BLaER1 treated with 17β-estradiol and CSF1 and Interleukin-3, amounts not matched to agents 10 nM and 100 nM (cell line): ENCODE results near the gene RAB23.

Experiments used
- H3K27ac ChIP-seq, 11 experiments: shearing (Covaris generic); formaldehyde crosslinking; 2 replicates each; pipeline ENCODE4 v1.8.1; 2022
- H3K27me3 ChIP-seq, 11 experiments: shearing (Covaris generic); formaldehyde crosslinking; 2 replicates each; pipeline ENCODE4 v1.8.1; 2022
- H3K36me3 ChIP-seq, 11 experiments: shearing (Covaris generic); formaldehyde crosslinking; 2 replicates each; pipeline ENCODE4 v1.8.1; 2022
- H3K4me1 ChIP-seq, 10 experiments: shearing (Covaris generic); formaldehyde crosslinking; 2 replicates each; pipeline ENCODE4 v1.8.1; 2022
- H3K4me2 ChIP-seq, 11 experiments: shearing (Covaris generic); formaldehyde crosslinking; 2 replicates each; pipeline ENCODE4 v1.8.1; 2022
- H3K4me3 ChIP-seq, 10 experiments: shearing (Covaris generic); formaldehyde crosslinking; 2 replicates each; pipeline ENCODE4 v1.8.1; 2022
- H3K9ac ChIP-seq, 11 experiments: shearing (Covaris generic); formaldehyde crosslinking; 2 replicates each; pipeline ENCODE4 v1.8.1; 2022
- H3K9me3 ChIP-seq, 11 experiments: shearing (Covaris generic); formaldehyde crosslinking; replicated peaks in 1 of 11; 2 replicates each; pipeline ENCODE4 v1.8.1; 2022
- H4K20me1 ChIP-seq, 11 experiments: shearing (Covaris generic); formaldehyde crosslinking; 2 replicates each; pipeline ENCODE4 v1.8.1; 2022
- Cebpa-rat ChIP-seq, 11 experiments: shearing (Covaris generic); IDR thresholded peaks; 2 replicates each; pipeline ENCODE4 v1.8.1; 2022

RAB23 gene

DNA sequence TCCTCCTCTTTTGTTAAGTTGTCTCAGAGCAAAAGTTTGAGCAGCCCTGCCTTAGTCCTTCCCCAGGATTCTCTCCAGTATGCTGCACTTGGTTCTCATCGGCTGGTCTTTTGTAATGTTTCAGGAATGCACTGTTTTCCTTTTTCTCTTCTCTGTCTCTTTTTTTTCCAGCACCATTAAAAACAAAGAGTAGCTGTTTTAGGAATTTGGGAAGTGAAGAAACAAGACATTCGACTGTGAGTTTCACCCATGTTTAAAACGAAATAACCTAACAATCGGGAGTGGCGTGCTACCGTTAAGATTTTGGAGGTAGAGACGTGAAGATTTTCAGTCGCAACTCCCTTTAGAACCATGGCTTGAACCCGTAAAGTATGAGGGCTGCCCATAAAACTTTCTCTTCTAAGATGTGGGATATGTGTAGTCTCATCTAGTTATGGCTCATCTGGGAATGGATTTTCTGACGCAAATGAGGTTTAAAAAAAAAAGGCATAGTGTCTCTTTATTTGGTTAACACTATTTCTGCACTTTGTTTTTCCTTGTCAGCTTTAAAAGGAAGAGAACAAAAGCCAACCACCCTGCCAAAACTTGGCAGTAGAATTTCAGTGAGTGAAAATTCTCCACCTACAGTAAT, 35.9 kb upstream of the RAB23 start:
- Histone ChIP-seq H4K20me1 (no peaks in the 10 kb centered on the region), H3K9ac (no peak overlapping the region), H3K36me3 (no peaks in the 10 kb centered on the region), H3K4me2 (no peak overlapping the region), H3K4me1 (no peaks in the 10 kb centered on the region), H3K4me3 (no peak overlapping the region), H3K27ac (no peak overlapping the region), H3K27me3 (no peaks in the 10 kb centered on the region), H3K9me3 (no peaks in the 10 kb centered on the region)
- TF ChIP-seq Cebpa-rat (IDR thresholded peaks at IDR 0.05), result no peak

DNA sequence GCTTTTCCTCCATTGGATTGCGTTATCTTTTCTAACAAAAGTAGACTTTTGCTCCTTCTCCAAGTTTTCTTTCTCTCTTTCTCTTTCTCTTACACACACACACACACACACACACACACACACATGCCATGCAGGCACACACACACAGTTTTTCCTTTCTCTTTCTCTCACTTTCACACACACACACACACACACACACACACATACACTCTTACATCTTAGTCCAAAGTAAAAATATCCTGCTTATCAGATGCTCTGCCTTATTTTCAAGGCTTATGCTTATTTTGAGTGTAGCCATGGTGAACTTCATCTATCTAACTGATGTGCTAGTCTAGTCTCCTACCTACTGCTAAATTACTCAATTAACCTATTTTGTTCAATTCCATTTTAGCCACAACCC, 34.4 kb upstream of the RAB23 start:
- no peak overlapping the region for H3K27ac ChIP-seq
- no peaks in the 10 kb centered on the region for H3K4me1 ChIP-seq
- no peak overlapping the region for H3K4me2 ChIP-seq
- no peaks in the 10 kb centered on the region for H4K20me1 ChIP-seq
- no peaks in the 10 kb centered on the region for H3K36me3 ChIP-seq
- no peak for TF ChIP-seq Cebpa-rat (IDR thresholded peaks at IDR 0.05)
- no peaks in the 10 kb centered on the region for H3K27me3 ChIP-seq
- H3K9ac ChIP-seq, result no peak overlapping the region
- no peaks in the 10 kb centered on the region for H3K9me3 ChIP-seq
- H3K4me3 ChIP-seq, result no peak overlapping the region

DNA sequence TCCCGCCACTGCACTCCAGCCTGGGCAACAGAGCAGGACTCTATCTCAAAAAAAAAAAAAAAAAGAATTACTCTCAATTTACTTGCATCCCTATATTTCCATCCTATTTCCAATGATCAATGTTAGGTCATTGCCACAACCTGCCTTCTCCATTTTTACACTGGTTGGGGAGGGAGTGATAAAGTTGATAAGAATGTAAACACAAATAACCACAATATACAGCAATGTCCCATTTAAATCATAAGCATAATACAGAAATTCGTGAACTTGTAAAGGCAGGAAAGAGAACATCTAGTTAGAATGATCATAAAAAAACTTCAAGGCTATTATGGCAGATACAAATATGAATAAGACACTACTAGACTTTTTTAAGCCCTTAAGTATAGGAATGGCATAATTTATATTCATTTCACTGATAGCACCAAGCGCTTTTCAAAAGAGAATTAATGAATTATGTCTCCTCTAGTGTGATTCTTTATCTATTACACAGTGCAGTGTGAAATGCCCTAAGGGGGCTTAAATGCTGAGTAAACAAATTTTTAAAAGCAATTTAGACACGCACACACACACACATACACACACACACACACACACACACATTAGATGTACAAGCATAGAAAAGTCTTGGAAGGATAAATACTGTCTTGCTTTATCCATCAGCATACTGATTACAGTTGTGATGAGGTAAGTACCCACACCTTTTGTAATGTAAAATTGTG, 33.5 kb upstream of the RAB23 start:
- H3K36me3 ChIP-seq, result no peaks in the 10 kb centered on the region
- H3K4me3 ChIP-seq, result no peak overlapping the region
- H3K27ac ChIP-seq, result no peak overlapping the region
- H3K4me1 ChIP-seq, result no peaks in the 10 kb centered on the region
- no peaks in the 10 kb centered on the region for H3K9me3 ChIP-seq
- H3K27me3 ChIP-seq, result no peaks in the 10 kb centered on the region
- no peaks in the 10 kb centered on the region for H4K20me1 ChIP-seq
- no peak overlapping the region for H3K9ac ChIP-seq
- TF ChIP-seq Cebpa-rat (IDR thresholded peaks at IDR 0.05), result no peak
- no peak overlapping the region for H3K4me2 ChIP-seq

DNA sequence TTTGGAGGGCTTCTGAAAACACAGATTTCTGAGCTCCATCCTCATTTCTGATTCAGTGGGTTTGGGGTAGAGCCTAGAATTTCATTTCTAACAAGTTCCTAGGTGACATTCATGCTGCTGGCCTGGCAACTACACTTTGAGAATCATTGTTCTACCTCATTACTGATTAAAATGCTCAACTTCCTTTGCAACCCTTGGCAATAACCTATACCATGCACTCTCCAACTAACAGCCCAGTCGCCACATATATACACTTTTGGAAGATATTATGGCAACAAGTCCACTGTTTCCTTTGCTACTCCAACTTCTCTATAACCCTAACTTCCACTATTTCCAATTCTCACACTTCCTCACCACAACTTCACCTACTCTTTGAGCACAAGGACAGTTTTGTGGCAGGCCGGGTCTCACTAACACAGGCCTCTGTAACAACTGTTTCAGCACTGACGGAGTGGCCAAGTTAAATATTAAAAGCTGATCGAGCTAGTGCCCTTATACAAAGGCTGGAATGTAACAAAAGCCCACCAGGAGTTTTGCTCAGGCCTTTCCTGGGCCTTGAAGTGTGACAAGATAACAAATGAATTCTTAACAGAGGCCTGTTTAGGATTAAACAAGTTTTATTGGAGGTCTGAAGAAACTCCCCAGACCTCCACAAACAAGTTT, 32.1 kb upstream of the RAB23 start:
- no peak for TF ChIP-seq Cebpa-rat (IDR thresholded peaks at IDR 0.05)
- Histone ChIP-seq H3K36me3 (no peaks in the 10 kb centered on the region), H3K27ac (no peak overlapping the region), H4K20me1 (no peaks in the 10 kb centered on the region), H3K9ac (no peak overlapping the region), H3K4me1 (no peaks in the 10 kb centered on the region), H3K4me3 (no peak overlapping the region), H3K27me3 (no peaks in the 10 kb centered on the region), H3K4me2 (no peak overlapping the region), H3K9me3 (no peaks in the 10 kb centered on the region)

DNA sequence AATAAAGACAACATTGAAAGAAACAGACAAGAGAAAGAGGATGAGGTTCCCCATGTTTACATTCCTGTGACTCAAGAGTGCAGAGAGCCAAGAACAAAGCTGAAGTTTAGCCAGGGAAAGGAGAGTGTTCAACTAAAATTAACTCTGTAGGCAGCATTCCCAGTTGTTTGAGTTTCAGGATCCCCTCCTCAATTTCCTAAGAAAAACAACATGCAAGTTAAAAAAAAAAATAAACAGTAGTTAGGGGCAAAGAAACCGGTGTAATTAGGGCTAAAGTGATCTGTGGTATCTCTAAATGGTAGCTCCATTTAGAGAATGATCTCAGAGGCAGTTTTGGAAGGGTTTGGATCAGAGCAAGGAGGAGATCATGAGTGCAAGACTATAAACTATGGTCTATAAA, 30.9 kb upstream of the RAB23 start:
- Histone ChIP-seq H4K20me1 (no peaks in the 10 kb centered on the region), H3K9me3 (0 out of 22 replicates have a peak, but pooled peaks cover 0 to 5% (median 0%) of the 10 kb centered on the region in 11 experiments), H3K36me3 (no peaks in the 10 kb centered on the region), H3K4me1 (no peaks in the 10 kb centered on the region), H3K4me2 (no peak overlapping the region), H3K9ac (no peak overlapping the region), H3K27ac (no peak overlapping the region), H3K4me3 (no peak overlapping the region), H3K27me3 (no peaks in the 10 kb centered on the region)
- TF ChIP-seq Cebpa-rat (IDR thresholded peaks at IDR 0.05), result no peak

DNA sequence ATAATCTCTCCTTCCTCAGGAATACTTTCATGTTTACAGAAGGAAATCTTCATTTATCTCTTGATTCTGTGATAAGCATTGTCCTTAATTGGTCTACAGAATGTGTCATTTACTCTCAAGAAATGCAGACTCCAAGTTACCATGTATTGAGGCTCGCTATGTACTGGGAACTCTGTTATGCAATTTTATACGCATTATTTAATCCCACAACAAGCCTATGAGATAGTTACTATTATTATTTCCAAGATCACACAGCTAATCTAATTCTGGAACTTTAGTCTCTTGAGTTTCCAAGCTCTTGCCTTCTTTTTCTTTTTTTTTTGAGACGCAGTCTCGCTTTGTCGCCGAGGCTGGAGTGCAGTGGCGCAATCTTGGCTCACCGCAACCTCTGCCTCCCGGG, 30.0 kb upstream of the RAB23 start:
- no peak overlapping the region for H3K4me3 ChIP-seq
- H4K20me1 ChIP-seq, result no peaks in the 10 kb centered on the region
- H3K4me2 ChIP-seq, result no peak overlapping the region
- no peaks in the 10 kb centered on the region for H3K27me3 ChIP-seq
- H3K9me3 ChIP-seq, result 0 out of 22 replicates have a peak, but pooled peaks cover 0 to 5% (median 0%) of the 10 kb centered on the region in 11 experiments
- no peak overlapping the region for H3K27ac ChIP-seq
- no peaks in the 10 kb centered on the region for H3K4me1 ChIP-seq
- no peak for TF ChIP-seq Cebpa-rat (IDR thresholded peaks at IDR 0.05)
- no peak overlapping the region for H3K9ac ChIP-seq
- H3K36me3 ChIP-seq, result no peaks in the 10 kb centered on the region

DNA sequence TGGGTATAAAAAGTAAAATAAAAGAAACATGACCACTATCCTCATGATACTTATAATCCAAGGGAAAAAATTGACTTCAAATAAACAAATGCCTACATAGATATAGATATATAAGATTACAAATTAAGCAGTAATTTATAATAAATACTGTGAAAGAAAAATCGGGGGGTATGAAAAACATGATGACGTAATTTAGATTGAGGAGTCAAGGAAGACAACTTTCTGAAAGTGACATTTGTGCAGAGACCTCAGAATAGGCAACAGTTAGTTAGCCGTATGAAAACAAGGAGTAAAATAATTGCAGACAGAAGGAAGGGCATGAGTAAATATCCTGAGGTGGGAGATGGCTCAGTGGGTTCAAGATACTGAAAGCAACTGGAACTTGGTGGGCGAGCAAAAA, 28.2 kb upstream of the RAB23 start:
- H3K4me2 ChIP-seq, result no peak overlapping the region
- H3K9ac ChIP-seq, result no peak overlapping the region
- H4K20me1 ChIP-seq, result no peaks in the 10 kb centered on the region
- no peak overlapping the region for H3K27ac ChIP-seq
- 0 out of 22 replicates have a peak, but pooled peaks cover 0 to 5% (median 0%) of the 10 kb centered on the region in 11 experiments for H3K9me3 ChIP-seq
- TF ChIP-seq Cebpa-rat (IDR thresholded peaks at IDR 0.05), result no peak
- H3K4me3 ChIP-seq, result no peak overlapping the region
- H3K36me3 ChIP-seq, result no peaks in the 10 kb centered on the region
- no peaks in the 10 kb centered on the region for H3K27me3 ChIP-seq
- no peaks in the 10 kb centered on the region for H3K4me1 ChIP-seq

DNA sequence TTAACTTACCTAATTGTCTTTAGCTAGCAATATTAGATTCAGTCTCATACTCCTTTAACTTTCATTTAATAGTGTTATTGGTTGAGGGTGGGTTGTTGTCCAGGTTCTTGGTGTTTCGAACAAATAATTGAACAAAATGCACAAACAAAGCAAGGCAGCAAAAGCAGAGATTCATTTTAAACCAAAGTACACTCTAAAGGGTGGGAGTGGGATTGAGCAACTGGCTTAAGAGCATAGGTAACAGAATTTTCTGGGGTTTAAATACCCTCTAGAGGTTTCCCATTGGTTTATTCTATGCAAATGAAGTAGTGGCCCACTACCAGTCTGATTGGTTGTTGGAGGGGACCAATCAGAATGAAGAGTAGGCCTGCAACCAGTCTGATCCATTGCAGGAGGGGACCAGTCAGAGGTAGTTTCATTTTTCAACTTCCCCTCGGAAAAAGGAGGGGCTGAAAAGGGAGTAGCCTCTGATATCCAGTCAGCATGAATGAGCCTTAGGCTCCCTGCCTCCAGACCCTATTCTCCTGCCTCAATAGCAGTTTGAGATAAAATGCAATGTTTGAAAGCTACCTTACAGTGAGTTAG, 26.3 kb upstream of the RAB23 start:
- Histone ChIP-seq H3K9me3 (peaks cover 0 to 6% (median 0%) of the 10 kb centered on the region in 11 experiments; a peak in 1 of 22 replicates), H3K9ac (no peak overlapping the region), H3K27ac (no peak overlapping the region), H3K4me1 (no peaks in the 10 kb centered on the region), H3K4me3 (no peak overlapping the region), H4K20me1 (no peaks in the 10 kb centered on the region), H3K4me2 (no peak overlapping the region), H3K36me3 (no peaks in the 10 kb centered on the region), H3K27me3 (no peaks in the 10 kb centered on the region)
- no peak for TF ChIP-seq Cebpa-rat (IDR thresholded peaks at IDR 0.05)

GRCh38 chr6:57247603-57248002, 25.5 kb upstream of the RAB23 start:
- Histone ChIP-seq H3K4me3 (no peak overlapping the region), H3K36me3 (no peaks in the 10 kb centered on the region), H3K27me3 (no peaks in the 10 kb centered on the region), H4K20me1 (no peaks in the 10 kb centered on the region), H3K9me3 (peaks cover 0 to 7% (median 0%) of the 10 kb centered on the region in 11 experiments; a peak in 1 of 22 replicates), H3K27ac (no peak overlapping the region), H3K4me1 (no peaks in the 10 kb centered on the region), H3K9ac (no peak overlapping the region), H3K4me2 (no peak overlapping the region)
- no peak for TF ChIP-seq Cebpa-rat (IDR thresholded peaks at IDR 0.05)
